ENCODE data around the gene TUFT1.

DNA sequence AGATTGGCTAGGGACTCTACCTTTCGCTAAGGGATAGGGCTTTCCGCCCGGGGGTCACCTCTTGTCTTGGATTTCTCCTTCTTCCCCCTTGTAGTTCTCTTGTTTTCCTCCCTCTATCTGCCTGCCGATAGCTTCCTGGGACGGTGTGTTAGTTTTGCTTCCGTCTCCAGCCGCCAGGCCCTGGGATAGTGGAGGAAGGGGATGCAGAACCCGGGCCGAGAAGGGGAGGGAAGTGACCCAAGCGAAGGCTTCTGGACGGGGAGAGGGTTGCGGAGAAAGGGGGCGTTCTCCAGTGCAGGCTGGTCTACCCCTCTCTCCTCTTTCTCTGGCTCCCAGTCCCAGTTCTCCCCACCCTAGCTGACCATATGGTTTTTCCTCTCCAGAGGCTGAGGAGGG lies 871 bp downstream of the TUFT1 start:
- TF ChIP-seq ZNF232 (CRISPR knock-in tag; IDR thresholded peaks at IDR 0.05) = no peak
- TF ChIP-seq, protein P1, sequence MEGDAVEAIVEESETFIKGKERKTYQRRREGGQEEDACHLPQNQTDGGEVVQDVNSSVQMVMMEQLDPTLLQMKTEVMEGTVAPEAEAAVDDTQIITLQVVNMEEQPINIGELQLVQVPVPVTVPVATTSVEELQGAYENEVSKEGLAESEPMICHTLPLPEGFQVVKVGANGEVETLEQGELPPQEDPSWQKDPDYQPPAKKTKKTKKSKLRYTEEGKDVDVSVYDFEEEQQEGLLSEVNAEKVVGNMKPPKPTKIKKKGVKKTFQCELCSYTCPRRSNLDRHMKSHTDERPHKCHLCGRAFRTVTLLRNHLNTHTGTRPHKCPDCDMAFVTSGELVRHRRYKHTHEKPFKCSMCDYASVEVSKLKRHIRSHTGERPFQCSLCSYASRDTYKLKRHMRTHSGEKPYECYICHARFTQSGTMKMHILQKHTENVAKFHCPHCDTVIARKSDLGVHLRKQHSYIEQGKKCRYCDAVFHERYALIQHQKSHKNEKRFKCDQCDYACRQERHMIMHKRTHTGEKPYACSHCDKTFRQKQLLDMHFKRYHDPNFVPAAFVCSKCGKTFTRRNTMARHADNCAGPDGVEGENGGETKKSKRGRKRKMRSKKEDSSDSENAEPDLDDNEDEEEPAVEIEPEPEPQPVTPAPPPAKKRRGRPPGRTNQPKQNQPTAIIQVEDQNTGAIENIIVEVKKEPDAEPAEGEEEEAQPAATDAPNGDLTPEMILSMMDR (IDR thresholded peaks at IDR 0.05) = no peak
- TF ChIP-seq HMGA2 (CRISPR knock-in tag; IDR thresholded peaks at IDR 0.05) = no peak
- no peak for TF ChIP-seq ZNF121 (CRISPR knock-in tag; IDR thresholded peaks at IDR 0.05)

Data from WTC11 (cell line).